Natural killer cell treated with Interleukin-12 subunit alpha and Interleukin-12 subunit beta and Interleukin-15 and Interleukin-18, amount 100 ng/mL, for 72 hours (primary cell): ENCODE results near the gene IRF6. TPM values are rescaled to one million over a fixed set of nuclear protein-coding genes. Genes with fewer than 3 reads are reported as not detected.

Source experiments
- ATAC-seq, 2 donors: fragments of 150-1000 bp; cut with Tn5 transposase in 1 of 2; sonication (Bioruptor Pico), chemical (Tn5 transposase) in 1 of 2; 2 replicates each; pipeline ENCODE4 v1.10.0; 2021
- DNase-seq: peaks from one replicate; pipeline ENCODE4 v3.0.0; 2022; ENCODE audit warnings: low spot score
- H3K27ac Mint-ChIP-seq, 2 donors: 1 replicate in 1 of 2; 2 replicates in 1 of 2; pipeline ENCODE4 v1.8.0; 2022; ENCODE audit warnings: mixed read lengths in 2 of 2, mild to moderate bottlenecking in 1 of 2, moderate library complexity in 1 of 2
- H3K27me3 Mint-ChIP-seq, 2 donors: 1 replicate in 1 of 2; 2 replicates in 1 of 2; pipeline ENCODE4 v1.8.0; 2022; ENCODE audit warnings: mixed read lengths in 2 of 2
- H3K36me3 Mint-ChIP-seq: one replicate; pipeline ENCODE4 v1.8.0; 2022; ENCODE audit warnings: mixed read lengths
- H3K4me1 Mint-ChIP-seq, 2 donors: 1 replicate in 1 of 2; 2 replicates in 1 of 2; pipeline ENCODE4 v1.8.0; 2022; ENCODE audit warnings: low read depth in 2 of 2, mixed read lengths in 2 of 2, mild to moderate bottlenecking in 1 of 2
- H3K4me3 Mint-ChIP-seq: one replicate; pipeline ENCODE4 v1.8.0; 2022; ENCODE audit warnings: mixed read lengths
- H3K9me3 Mint-ChIP-seq: 2 replicates; pipeline ENCODE4 v1.8.0; 2022; ENCODE audit warnings: mixed read lengths
- total RNA-seq, 2 donors: library from RNA; stranded (reverse); gene quantifications; one replicate each; pipeline ENCODE4 v1.2.3, GENCODE V29; 2022

IRF6 gene
- total RNA-seq, 2 donors from 2014 or later, result 1.5 to 8.6 TPM

- no peak for ATAC-seq
- peaks cover under 1 to 5% of the 10 kb centered on the region in 2 donors for H3K4me1 Mint-ChIP-seq
- H3K27ac Mint-ChIP-seq, result peak overlapping the region in 1 of 2 donors; percentile 36
- H3K4me3 Mint-ChIP-seq, result no peak overlapping the region
- H3K36me3 Mint-ChIP-seq, result peaks cover 11% of the 10 kb centered on the region
- no peaks in the 10 kb centered on the region for H3K27me3 Mint-ChIP-seq
- no peaks in the 10 kb centered on the region for H3K9me3 Mint-ChIP-seq
- no peak for DNase-seq
Observed at GRCh38 chr1:209790286-209791193, 15.4 kb downstream of the IRF6 start.

- H3K27me3 Mint-ChIP-seq, result no peaks in the 10 kb centered on the region
- H3K27ac Mint-ChIP-seq, result no peak overlapping the region
- H3K4me1 Mint-ChIP-seq, result peaks cover 13 to 18% of the 10 kb centered on the region in 2 donors
Observed at GRCh38 chr1:209789245-209789644, 16.7 kb downstream of the IRF6 start.

GRCh38 chr1:209787551-209787950 lies 18.4 kb downstream of the IRF6 start:
- H3K4me1 Mint-ChIP-seq, result peaks cover 26 to 32% of the 10 kb centered on the region in 2 donors
- no peaks in the 10 kb centered on the region for H3K9me3 Mint-ChIP-seq
- no peak overlapping the region for H3K27ac Mint-ChIP-seq
- ATAC-seq (no peak), DNase-seq (no peak)
- H3K4me3 Mint-ChIP-seq, result no peak overlapping the region
- H3K36me3 Mint-ChIP-seq, result peaks cover 6% of the 10 kb centered on the region
- H3K27me3 Mint-ChIP-seq, result no peaks in the 10 kb centered on the region

More at GRCh38 chr1:209789245-209789644, 16.7 kb downstream of the IRF6 start:
- ATAC-seq (no peak), DNase-seq (no peak)
- Mint-ChIP-seq H3K4me3 (no peak overlapping the region), H3K9me3 (no peaks in the 10 kb centered on the region), H3K36me3 (peaks cover 10% of the 10 kb centered on the region)

- DNase-seq, result no peak
- ATAC-seq, result no peak
- peaks cover 9% of the 10 kb centered on the region for H3K36me3 Mint-ChIP-seq
- no peaks in the 10 kb centered on the region for H3K27me3 Mint-ChIP-seq
- no peaks in the 10 kb centered on the region for H3K9me3 Mint-ChIP-seq
- peak overlapping the region; percentile 94 to 99 for H3K27ac Mint-ChIP-seq
- peaks cover 29 to 36% of the 10 kb centered on the region in 2 donors for H3K4me1 Mint-ChIP-seq
- no peak overlapping the region for H3K4me3 Mint-ChIP-seq
Observed at GRCh38 chr1:209786146-209786545, 19.8 kb downstream of the IRF6 start.

GRCh38 chr1:209785592-209785991 lies 20.4 kb downstream of the IRF6 start:
- H3K4me3 Mint-ChIP-seq, result peak overlapping the region; percentile 88
- H3K9me3 Mint-ChIP-seq, result no peaks in the 10 kb centered on the region
- no peak for ATAC-seq
- peak overlapping the region; percentile 94 to 99 for H3K27ac Mint-ChIP-seq
- no peaks in the 10 kb centered on the region for H3K27me3 Mint-ChIP-seq
- H3K4me1 Mint-ChIP-seq, result peaks cover 29 to 34% of the 10 kb centered on the region in 2 donors
- peaks cover 9% of the 10 kb centered on the region for H3K36me3 Mint-ChIP-seq
- no peak for DNase-seq

GRCh38 chr1:209784265-209785169 lies 21.4 kb downstream of the IRF6 start, which contains the start of gene C1orf74:
Gene C1orf74, minus strand, starts transcription at chr1:209784559. Its CDS starts 925 bp downstream, at chr1:209783634.
- no peaks in the 10 kb centered on the region for H3K9me3 Mint-ChIP-seq
- ATAC-seq (peak; percentile 99), DNase-seq (peak; percentile 100)
- H3K4me3 Mint-ChIP-seq, result peak within 1 kb of the TSS; percentile 88
- H3K27ac Mint-ChIP-seq, result peak within 1 kb of the TSS; percentile 94 to 99
- peaks cover 29 to 41% of the 10 kb centered on the region in 2 donors for H3K4me1 Mint-ChIP-seq
- H3K36me3 Mint-ChIP-seq, result peaks cover 14% of the 10 kb centered on the region
- no peaks in the 10 kb centered on the region for H3K27me3 Mint-ChIP-seq

GRCh38 chr1:209783386-209783785 lies 22.6 kb downstream of the IRF6 start:
- no peaks in the 10 kb centered on the region for H3K9me3 Mint-ChIP-seq
- DNase-seq (no peak), ATAC-seq (no peak)
- peak overlapping the region; percentile 94 to 99 for H3K27ac Mint-ChIP-seq
- peaks cover 37 to 41% of the 10 kb centered on the region in 2 donors for H3K4me1 Mint-ChIP-seq
- peaks cover 25% of the 10 kb centered on the region for H3K36me3 Mint-ChIP-seq
- H3K27me3 Mint-ChIP-seq, result no peaks in the 10 kb centered on the region
- H3K4me3 Mint-ChIP-seq, result peak overlapping the region; percentile 88

- ATAC-seq (no peak), DNase-seq (no peak)
- Mint-ChIP-seq H3K9me3 (no peaks in the 10 kb centered on the region), H3K36me3 (peaks cover 44% of the 10 kb centered on the region), H3K27me3 (no peaks in the 10 kb centered on the region), H3K4me3 (no peak overlapping the region), H3K27ac (peak overlapping the region; percentile 25 to 78), H3K4me1 (peaks cover 44 to 47% of the 10 kb centered on the region in 2 donors)
Observed at GRCh38 chr1:209780268-209780667, 25.7 kb downstream of the IRF6 start.

- no peak overlapping the region for H3K4me3 Mint-ChIP-seq
- no peaks in the 10 kb centered on the region for H3K9me3 Mint-ChIP-seq
- peak overlapping the region; percentile 25 to 78 for H3K27ac Mint-ChIP-seq
- DNase-seq (no peak), ATAC-seq (no peak)
- H3K27me3 Mint-ChIP-seq, result no peaks in the 10 kb centered on the region
- peaks cover 41 to 43% of the 10 kb centered on the region in 2 donors for H3K4me1 Mint-ChIP-seq
- peaks cover 61% of the 10 kb centered on the region for H3K36me3 Mint-ChIP-seq
Observed at GRCh38 chr1:209778102-209778501, 27.8 kb downstream of the IRF6 start.

GRCh38 chr1:209777587-209777986 lies 28.4 kb downstream of the IRF6 start:
- peaks cover 39 to 42% of the 10 kb centered on the region in 2 donors for H3K4me1 Mint-ChIP-seq
- H3K9me3 Mint-ChIP-seq, result no peaks in the 10 kb centered on the region
- no peak overlapping the region for H3K4me3 Mint-ChIP-seq
- ATAC-seq, result no peak
- H3K27ac Mint-ChIP-seq, result peak overlapping the region; percentile 25 to 78
- no peaks in the 10 kb centered on the region for H3K27me3 Mint-ChIP-seq
- H3K36me3 Mint-ChIP-seq, result peaks cover 63% of the 10 kb centered on the region
- DNase-seq, result no peak

GRCh38 chr1:209775678-209776077 lies 30.3 kb downstream of the IRF6 start:
- Mint-ChIP-seq H3K4me3 (no peak overlapping the region), H3K4me1 (peaks cover 35 to 38% of the 10 kb centered on the region in 2 donors), H3K27ac (no peak overlapping the region), H3K27me3 (no peaks in the 10 kb centered on the region), H3K36me3 (peaks cover 59% of the 10 kb centered on the region), H3K9me3 (no peaks in the 10 kb centered on the region)
- no peak for DNase-seq
- no peak for ATAC-seq

- Mint-ChIP-seq H3K4me3 (no peak overlapping the region), H3K9me3 (no peaks in the 10 kb centered on the region), H3K27me3 (no peaks in the 10 kb centered on the region), H3K4me1 (peaks cover 33 to 35% of the 10 kb centered on the region in 2 donors), H3K27ac (no peak overlapping the region), H3K36me3 (peaks cover 55% of the 10 kb centered on the region)
- no peak for DNase-seq
- no peak for ATAC-seq
Observed at GRCh38 chr1:209774592-209774991, 31.4 kb downstream of the IRF6 start.

GRCh38 chr1:209772126-209772525 lies 33.8 kb downstream of the IRF6 start:
- no peak for DNase-seq
- Mint-ChIP-seq H3K27ac (no peak overlapping the region), H3K4me1 (peaks cover 21 to 44% of the 10 kb centered on the region in 2 donors)

More at GRCh38 chr1:209772126-209772525, 33.8 kb downstream of the IRF6 start:
- Mint-ChIP-seq H3K27me3 (no peaks in the 10 kb centered on the region), H3K36me3 (peaks cover 46% of the 10 kb centered on the region), H3K4me3 (no peak overlapping the region), H3K9me3 (no peaks in the 10 kb centered on the region)
- ATAC-seq, result no peak
